GM21423 (cell line): ENCODE data around the gene MLYCD.
"Not testable (repeated sequence)": the region's sequence is repeated elsewhere in the genome, so short reads cannot be mapped to it uniquely, and the experiment has no call there.

Experiments
- ATAC-seq: cut with Tn5 transposase; IDR thresholded peaks from one replicate; pipeline ENCODE4 v1.9.1; 2021; ENCODE audit warnings: mild to moderate bottlenecking, moderate library complexity; ENCODE audit not compliant: unreplicated experiment

Gene MLYCD

DNA sequence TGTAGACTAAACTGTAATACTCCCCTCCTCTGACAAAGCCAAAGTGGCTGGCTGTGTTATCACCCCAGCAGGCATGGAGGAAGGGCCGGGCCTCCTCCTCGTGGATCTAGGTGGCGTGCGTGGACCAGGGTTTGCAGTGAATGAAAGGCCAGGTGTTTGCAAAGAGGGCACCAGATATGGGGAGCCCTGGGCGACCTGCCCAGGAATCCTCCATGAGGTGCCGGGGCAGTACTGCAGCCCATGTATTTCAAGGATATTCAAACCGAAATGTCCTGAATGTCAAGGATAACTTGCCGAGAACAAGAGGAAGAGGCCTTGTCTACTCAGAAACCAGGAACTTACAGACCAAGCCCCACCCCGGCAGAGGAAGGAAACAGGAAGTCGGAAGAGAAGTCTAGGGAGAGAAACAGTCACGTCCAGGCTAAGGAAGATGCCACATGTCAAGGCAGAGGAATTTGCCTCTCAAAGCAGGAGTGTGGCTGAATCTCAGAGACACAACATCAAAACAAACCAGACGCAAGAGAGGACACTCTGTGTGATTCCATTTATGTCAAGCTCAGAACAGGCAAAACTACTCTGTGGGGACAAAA, 40.4 kb downstream of the MLYCD start:
- no peak for ATAC-seq

GRCh38 chr16:83940119-83940518, 41.2 kb downstream of the MLYCD start:
- no peak for ATAC-seq

- ATAC-seq = no peak
These were observed 41.9 kb downstream of the MLYCD start for GRCh38 chr16:83940630-83941378.

- not testable (repeated sequence) for ATAC-seq
These were observed 42.6 kb downstream of the MLYCD start for GRCh38 chr16:83941546-83941945.

GRCh38 chr16:83942074-83942473, 43.2 kb downstream of the MLYCD start:
- no peak for ATAC-seq

- ATAC-seq = no peak
These were observed 44.0 kb downstream of the MLYCD start for GRCh38 chr16:83942815-83943515.

DNA sequence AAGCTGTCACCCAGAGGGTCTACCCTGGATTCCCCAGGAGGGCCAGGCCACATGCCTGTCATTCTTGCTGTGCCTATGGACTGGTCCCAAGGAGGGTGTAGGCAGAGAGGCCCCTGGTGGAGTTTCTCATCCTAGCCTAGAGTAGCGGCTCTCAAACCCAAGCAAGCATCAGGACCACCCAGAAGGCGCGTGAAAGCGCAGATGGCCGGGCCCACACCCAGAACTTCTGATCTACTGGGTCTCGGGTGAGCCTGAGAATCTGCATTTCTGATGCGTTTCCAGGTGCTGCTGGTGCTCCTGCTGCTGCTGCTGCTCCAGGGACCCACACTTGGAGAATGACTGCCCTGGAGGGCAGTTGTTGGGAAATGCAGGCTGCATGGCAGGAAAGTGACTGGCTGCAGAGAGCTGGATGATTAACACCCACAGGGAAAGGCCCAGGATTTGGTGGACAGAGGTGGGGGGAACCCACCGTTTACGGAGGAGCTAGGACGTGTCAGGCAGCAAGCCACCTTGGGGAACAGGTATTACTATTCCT, 44.7 kb downstream of the MLYCD start:
- no peak for ATAC-seq

GRCh38 chr16:83945587-83945986, 46.7 kb downstream of the MLYCD start:
- ATAC-seq = no peak

DNA sequence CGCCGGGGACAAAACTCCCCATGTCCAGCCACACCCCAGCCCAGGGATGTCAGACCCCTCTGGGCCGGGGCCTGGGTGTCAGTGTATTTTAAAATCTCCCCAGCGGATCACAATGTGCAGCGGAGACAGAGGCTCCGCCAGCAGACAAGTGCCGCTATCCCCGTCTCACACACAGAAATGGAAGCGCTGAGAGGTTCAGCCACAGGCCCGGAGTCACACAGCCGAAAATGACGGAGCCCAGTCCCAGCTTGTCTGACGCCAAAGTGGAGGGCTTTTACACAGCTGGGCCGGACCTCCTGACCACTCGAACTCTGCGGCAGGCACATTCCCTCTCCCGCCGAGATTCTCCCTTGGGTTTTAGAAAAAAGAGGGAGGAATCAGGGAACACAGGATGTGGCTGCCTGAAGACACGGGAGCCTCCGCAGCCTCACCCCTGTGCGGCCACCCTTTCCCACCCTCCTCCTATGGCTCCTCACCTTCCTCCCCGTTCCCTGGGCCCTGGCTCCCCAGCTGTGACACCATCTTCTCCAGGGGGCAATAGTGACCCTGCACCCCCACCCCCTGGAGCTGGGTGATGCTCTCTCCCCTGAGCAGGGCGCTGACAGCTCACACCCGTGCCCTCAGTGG, 47.4 kb downstream of the MLYCD start:
- no peak for ATAC-seq

- no peak for ATAC-seq
These were observed 48.1 kb downstream of the MLYCD start for GRCh38 chr16:83946781-83947566.

DNA sequence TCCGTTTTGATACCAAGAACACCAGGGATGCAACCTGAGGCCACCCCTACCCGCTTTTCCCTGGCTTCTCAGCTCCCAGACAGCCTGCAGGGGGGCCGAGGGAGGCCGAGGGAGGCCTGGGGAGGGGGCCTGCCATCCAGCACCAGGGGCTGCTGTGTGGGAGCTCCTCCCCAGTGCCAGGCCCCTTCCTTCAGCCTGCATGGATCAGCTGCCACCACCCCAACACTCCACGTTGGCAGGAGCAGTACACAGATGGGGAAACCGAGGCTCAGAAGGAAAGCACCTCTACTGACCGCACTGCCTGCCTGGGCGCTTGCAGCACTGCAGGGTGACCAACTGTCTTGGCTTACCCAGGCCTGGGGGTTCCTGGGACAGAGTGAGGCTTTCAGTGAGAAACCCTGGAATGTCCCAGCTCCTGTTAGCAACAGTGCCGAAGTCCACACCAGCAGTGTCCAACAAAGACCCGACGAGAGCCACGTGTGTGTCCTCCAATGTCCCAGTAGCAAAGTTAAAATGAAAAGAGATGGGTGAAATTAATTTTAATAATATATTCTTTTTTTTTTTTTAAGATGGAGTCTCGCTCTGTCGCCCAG, 48.8 kb downstream of the MLYCD start:
- ATAC-seq = no peak

DNA sequence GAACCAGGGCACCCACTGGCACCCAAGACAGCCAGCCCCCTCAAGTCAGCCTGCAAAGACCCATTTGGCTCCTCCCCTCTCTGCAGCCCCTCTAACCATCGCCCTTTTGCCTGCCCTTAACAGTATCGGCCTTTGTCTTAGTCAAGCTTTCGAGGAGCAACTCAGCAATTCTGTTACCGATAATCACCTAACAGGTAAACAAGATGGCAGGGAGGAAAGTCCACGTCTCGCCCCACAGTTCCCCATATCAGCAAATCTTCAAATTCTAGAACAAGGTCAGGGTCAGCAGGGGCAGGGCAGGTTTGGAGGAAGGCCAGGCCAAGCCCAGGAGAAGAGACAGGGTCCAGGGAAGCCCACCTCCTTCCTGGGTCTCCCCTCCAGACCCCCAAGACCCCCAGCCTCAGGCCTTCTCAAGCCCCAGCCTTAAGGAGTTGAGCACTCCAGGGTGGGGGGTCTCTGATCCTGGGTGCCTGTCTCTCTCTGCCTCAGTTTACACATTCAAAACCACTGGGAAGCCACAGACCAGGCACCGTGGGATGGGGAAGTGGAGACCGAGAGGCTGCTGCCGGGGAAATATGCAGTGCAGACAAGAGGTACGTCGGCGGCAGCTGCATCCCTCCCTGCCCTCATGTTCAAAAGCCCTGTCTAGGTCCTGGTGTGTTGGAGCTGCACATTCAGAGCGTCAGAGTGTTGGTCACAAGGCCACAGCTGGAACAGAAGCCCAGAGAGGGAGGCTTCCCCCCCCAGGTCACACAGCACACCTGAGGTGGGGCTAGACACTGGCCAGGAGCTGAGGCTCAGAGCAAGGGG, 50.2 kb downstream of the MLYCD start:
- no peak for ATAC-seq

GRCh38 chr16:83949724-83950001, 50.7 kb downstream of the MLYCD start:
- ATAC-seq = no peak

GRCh38 chr16:83950862-83951399, 52.0 kb downstream of the MLYCD start:
- not testable (repeated sequence) for ATAC-seq

DNA sequence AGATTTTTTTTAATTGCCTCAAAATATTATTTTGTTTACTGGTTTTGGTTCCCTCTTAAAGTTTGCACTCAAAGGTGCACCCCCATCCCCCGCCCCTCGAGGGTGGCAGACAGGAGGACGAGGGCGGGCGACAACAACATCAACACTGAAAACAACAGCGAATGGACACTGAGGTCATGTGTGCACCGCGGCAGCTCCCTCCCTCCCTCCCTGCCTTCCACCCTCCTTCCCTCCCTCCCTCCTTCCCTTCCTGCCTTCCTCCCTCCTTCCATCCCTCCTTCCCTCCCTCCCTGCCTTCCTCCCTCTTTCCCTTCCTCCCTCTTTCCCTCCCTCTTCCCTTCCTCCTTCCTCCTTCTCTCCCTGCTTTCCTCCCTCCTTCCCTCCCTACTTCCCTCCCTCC, 52.6 kb downstream of the MLYCD start:
- no peak for ATAC-seq

DNA sequence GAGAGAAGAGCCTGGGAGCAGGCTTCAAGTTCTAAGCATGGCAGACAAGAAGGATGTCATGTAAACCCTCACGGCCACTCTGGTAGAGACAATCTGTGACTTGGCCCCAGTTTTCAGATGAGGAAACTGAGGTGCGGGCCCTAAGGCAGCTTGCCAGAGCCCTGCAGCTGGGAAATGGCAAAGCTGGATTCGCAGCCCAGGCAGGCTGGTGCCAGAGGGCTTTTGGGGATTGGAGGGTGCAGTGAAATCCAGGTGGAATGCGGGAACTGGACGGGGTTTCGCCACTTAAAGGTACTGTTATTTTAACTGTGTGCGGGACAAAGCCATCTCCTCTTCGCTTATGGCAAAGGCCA, 53.6 kb downstream of the MLYCD start:
- no peak for ATAC-seq

DNA sequence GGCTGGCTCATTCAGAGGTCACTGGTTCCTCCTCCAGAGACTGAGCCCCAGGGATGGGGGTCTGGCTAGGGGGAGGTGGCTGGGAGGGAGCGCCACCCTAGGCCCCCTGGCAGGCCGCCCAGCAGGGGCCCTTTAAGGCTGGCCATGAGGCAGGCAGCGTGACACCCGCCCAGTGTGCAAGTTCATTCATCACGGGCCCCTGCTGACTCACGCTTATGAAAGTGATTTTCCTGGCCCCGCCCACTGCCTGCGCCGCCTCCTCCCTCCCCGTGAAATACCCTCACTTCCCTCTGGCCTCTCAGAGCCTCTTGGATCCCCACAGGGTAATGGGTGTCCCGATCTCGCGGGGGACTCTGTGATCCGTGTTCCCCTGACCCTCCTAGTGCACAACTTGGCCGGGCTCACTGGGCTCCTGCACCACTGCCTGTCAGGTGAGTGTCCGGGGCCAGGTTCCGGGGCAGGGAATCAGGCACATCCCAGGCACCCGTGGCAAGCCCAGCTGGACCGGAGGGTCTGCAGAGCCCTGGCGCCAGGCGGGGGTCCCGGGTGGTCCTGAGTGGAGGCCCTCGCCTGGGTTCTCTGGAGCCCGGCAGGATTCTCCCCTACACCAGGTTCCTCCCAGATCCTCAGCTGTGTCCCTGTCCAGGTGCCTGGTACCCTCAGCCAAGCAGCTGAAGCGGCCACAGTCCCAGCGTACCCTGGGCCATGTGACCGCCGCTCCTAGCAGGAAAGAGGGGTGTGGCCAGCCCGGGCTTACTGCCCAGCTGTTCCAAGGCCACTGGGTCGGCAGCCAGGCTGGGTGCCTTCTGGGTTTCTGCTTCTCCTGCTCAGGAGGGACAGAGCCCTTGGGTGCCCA, 54.3 kb downstream of the MLYCD start, which contains the start of gene OSGIN1:
Gene OSGIN1 (plus strand): TSS at position 301 of the 856 bp plus-strand sequence. CDS start 4,432 bp downstream, outside the sequence.
- peak; percentile 87 for ATAC-seq

DNA sequence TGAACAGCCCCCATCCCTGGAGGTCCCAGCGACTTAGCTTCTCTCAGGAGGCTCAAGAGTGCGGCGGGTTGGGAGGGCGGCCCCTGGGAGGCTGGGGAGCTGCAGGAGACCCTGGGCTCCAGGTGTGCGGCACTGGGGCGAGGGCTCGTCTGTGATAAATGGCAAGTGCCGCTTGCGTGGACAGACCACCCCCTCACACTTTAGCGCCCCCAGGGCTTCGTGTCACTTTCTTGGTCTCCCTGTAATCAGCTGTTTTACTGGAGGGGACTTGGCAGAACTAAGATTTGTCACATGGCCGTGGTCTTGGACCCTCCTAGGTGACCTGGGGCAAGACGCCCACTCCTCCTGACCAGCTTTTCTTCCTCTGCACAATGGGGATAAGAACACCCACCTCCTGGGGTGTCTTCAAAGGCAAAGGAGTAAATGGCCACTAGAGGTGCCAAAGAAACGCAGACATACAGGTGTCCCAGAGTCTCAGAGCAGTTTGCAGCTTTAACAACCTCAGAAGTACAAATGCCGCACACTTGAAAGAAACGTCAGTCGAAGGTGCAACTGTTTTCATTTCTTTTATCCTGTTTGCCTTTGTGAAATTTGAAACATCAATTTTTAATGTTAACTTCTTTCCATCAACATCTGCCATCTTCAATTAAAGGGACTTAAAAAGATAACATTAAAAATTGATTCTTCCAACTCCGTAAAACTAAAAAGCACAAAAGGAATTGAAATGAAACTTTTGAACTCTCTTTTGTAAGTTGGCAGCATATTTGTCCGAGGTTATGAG, 55.1 kb downstream of the MLYCD start:
- ATAC-seq = no peak
